Stomach smooth muscle (tissue), 2 donors: ENCODE results near the gene SLC10A7.

Experiments
- H3K27ac ChIP-seq: one replicate; pipeline ENCODE4 v1.7.0; 2013; ENCODE audit warnings: mild to moderate bottlenecking, low read length, inconsistent platforms
- H3K27me3 ChIP-seq, 2 donors: one replicate each; pipeline ENCODE4 v1.7.0; 2013; ENCODE audit warnings: low read length in 2 of 2; ENCODE audit not compliant: insufficient read depth in 2 of 2, control insufficient read depth in 1 of 2
- H3K36me3 ChIP-seq, 2 donors: one replicate each; pipeline ENCODE4 v1.7.0; 2013; ENCODE audit warnings: low read length in 2 of 2; ENCODE audit not compliant: control insufficient read depth in 2 of 2, insufficient read depth in 2 of 2
- H3K4me1 ChIP-seq: one replicate; pipeline ENCODE4 v1.7.0; 2013; ENCODE audit warnings: low read length; ENCODE audit not compliant: control insufficient read depth, insufficient read depth
- H3K4me3 ChIP-seq, 2 donors: one replicate each; pipeline ENCODE4 v1.7.0; 2013; ENCODE audit warnings: low read length in 2 of 2
- H3K9ac ChIP-seq, 2 donors: one replicate each; pipeline ENCODE4 v1.7.0; 2013; ENCODE audit warnings: low read length in 2 of 2, mild to moderate bottlenecking in 1 of 2
- H3K9me3 ChIP-seq, 2 donors: one replicate each; pipeline ENCODE4 v1.7.0; 2013; ENCODE audit warnings: low read length in 2 of 2; ENCODE audit not compliant: control insufficient read depth in 2 of 2
- donor health status: healthy.
- donor health status: Pancreatic carcinoma.

The SLC10A7 gene

GRCh38 chr4:146521541-146522097 is at the start of gene SLC10A7:
SLC10A7 (minus strand) TSS chr4:146521940; CDS start chr4:146521717, 223 bp downstream.
- Histone ChIP-seq H3K4me1 (peaks cover 11% of the 10 kb centered on the region), H3K27me3 (no peaks in the 10 kb centered on the region), H3K9ac (peak within 1 kb of the TSS; percentile 83 to 88), H3K4me3 (peak within 1 kb of the TSS; percentile 97 to 99), H3K36me3 (no peaks in the 10 kb centered on the region), H3K27ac (peak within 1 kb of the TSS; percentile 76), H3K9me3 (no peaks in the 10 kb centered on the region)

GRCh38 chr4:146567396-146567795 is 45.7 kb upstream of the SLC10A7 start:
- Histone ChIP-seq H3K4me1 (no peaks in the 10 kb centered on the region), H3K27ac (no peak overlapping the region), H3K27me3 (no peaks in the 10 kb centered on the region), H3K36me3 (no peaks in the 10 kb centered on the region), H3K9me3 (no peaks in the 10 kb centered on the region), H3K4me3 (no peak overlapping the region), H3K9ac (no peak overlapping the region)

- Histone ChIP-seq H3K27ac (no peak overlapping the region), H3K4me1 (no peaks in the 10 kb centered on the region), H3K27me3 (no peaks in the 10 kb centered on the region), H3K9ac (no peak overlapping the region), H3K36me3 (no peaks in the 10 kb centered on the region), H3K9me3 (no peaks in the 10 kb centered on the region), H3K4me3 (no peak overlapping the region)
Observed at GRCh38 chr4:146564492-146564891, 42.8 kb upstream of the SLC10A7 start.

DNA sequence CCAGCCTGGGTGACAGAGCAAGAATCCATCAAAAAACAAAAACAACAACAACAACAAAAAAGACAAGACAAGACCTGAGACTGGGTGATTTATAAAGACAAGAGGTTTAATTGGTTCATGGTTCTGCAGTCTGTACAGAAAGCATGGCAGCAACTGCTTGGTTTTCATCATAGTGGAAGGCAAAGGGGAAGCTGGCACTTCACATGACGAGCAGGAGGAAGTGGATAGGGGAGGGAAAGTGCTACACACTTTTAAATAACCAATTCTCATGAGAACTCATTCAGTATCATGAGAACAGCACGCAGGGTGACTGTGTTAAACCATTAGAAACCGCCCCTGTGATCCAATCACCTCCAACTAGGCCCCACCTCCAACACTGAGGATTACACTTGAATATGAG is 28.4 kb upstream of the SLC10A7 start:
- H3K27me3 ChIP-seq = no peaks in the 10 kb centered on the region
- no peak overlapping the region for H3K4me3 ChIP-seq
- H3K27ac ChIP-seq = no peak overlapping the region
- H3K36me3 ChIP-seq = no peaks in the 10 kb centered on the region
- H3K9me3 ChIP-seq = no peaks in the 10 kb centered on the region
- H3K9ac ChIP-seq = no peak overlapping the region
- no peaks in the 10 kb centered on the region for H3K4me1 ChIP-seq

- Histone ChIP-seq H3K9ac (no peak overlapping the region), H3K4me3 (no peak overlapping the region), H3K27ac (no peak overlapping the region), H3K9me3 (no peaks in the 10 kb centered on the region), H3K36me3 (no peaks in the 10 kb centered on the region), H3K4me1 (no peaks in the 10 kb centered on the region), H3K27me3 (no peaks in the 10 kb centered on the region)
Observed at GRCh38 chr4:146548443-146548842, 26.7 kb upstream of the SLC10A7 start.

DNA sequence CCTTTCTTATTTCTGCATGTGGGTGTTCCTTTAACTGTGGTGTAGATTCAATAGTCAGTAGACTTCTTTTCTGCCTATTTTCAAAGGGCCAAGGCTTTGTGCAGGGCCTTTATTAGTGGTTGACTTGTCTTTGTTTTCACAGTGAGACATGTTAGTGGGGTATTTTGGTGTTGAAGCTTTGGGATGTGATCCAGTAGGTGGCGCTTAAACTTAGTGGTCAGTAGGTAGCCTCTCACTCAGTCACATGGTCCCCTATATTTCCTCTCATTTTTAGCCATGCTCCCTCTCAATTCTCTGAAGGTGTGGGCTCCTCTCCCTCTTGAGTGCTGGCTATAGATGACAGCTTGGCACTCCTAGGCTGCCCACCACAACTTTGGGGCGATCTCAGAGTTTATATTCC is 23.4 kb upstream of the SLC10A7 start:
- H3K4me1 ChIP-seq = no peaks in the 10 kb centered on the region
- no peaks in the 10 kb centered on the region for H3K36me3 ChIP-seq
- no peak overlapping the region for H3K9ac ChIP-seq
- no peaks in the 10 kb centered on the region for H3K27me3 ChIP-seq
- H3K9me3 ChIP-seq = no peaks in the 10 kb centered on the region
- no peak overlapping the region for H3K4me3 ChIP-seq
- H3K27ac ChIP-seq = no peak overlapping the region

DNA sequence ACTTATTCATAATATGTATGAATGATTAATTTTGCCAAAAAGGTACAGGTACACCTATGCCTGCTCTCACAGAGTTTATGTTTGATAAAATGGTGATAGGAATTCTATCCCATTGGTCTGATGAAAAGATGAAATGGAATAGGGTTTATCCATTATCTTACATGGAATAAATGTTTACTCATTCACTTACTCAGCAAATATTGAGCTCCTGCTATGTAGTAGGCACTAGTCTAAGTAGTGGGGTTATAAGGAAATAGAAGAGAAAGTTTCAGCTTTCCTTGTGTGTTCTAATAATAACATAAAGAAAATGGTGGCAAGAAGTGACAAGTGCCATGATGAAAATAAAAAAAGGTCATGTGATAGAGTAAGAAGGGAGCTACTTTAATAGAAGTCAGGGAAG is 12.4 kb upstream of the SLC10A7 start:
- Histone ChIP-seq H3K36me3 (no peaks in the 10 kb centered on the region), H3K27me3 (no peaks in the 10 kb centered on the region), H3K9ac (no peak overlapping the region), H3K4me1 (no peaks in the 10 kb centered on the region), H3K4me3 (no peak overlapping the region), H3K9me3 (peaks cover 0 to 2% of the 10 kb centered on the region in 2 donors), H3K27ac (no peak overlapping the region)

DNA sequence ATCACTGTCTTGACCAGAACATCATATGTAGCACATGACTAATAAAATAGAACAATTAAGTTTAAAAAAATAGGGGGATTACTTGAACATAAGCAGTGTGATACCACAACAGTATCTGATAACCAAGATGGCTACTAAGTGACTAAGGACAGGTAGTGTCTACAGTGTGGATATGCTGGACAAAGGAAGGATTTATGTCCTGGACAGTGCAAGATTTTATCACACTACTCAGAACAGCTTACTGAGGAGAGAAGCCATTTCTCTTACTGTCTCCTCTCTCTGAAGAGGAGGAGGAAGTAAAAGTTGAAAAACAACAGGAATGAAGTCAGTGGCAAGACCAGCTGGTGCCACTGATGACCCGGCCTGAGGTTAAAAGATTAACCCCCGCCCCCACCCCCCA is 4.0 kb upstream of the SLC10A7 start:
- no peaks in the 10 kb centered on the region for H3K9me3 ChIP-seq
- H3K27ac ChIP-seq = no peak overlapping the region
- peaks cover 7% of the 10 kb centered on the region for H3K4me1 ChIP-seq
- no peaks in the 10 kb centered on the region for H3K27me3 ChIP-seq
- H3K9ac ChIP-seq = no peak overlapping the region
- no peak overlapping the region for H3K4me3 ChIP-seq
- no peaks in the 10 kb centered on the region for H3K36me3 ChIP-seq

- no peak overlapping the region for H3K4me3 ChIP-seq
- H3K27me3 ChIP-seq = no peaks in the 10 kb centered on the region
- peaks cover 11% of the 10 kb centered on the region for H3K4me1 ChIP-seq
- H3K9me3 ChIP-seq = no peaks in the 10 kb centered on the region
- no peaks in the 10 kb centered on the region for H3K36me3 ChIP-seq
- H3K27ac ChIP-seq = no peak overlapping the region
- no peak overlapping the region for H3K9ac ChIP-seq
Observed at GRCh38 chr4:146524663-146525062, 2.9 kb upstream of the SLC10A7 start.

GRCh38 chr4:146522869-146523205 is 1.1 kb upstream of the SLC10A7 start:
- H3K27ac ChIP-seq = peak overlapping the region; percentile 76
- no peaks in the 10 kb centered on the region for H3K27me3 ChIP-seq
- H3K36me3 ChIP-seq = no peaks in the 10 kb centered on the region
- H3K9me3 ChIP-seq = no peaks in the 10 kb centered on the region
- peak overlapping the region; percentile 83 to 88 for H3K9ac ChIP-seq
- H3K4me3 ChIP-seq = peak overlapping the region; percentile 97 to 99
- peaks cover 11% of the 10 kb centered on the region for H3K4me1 ChIP-seq

DNA sequence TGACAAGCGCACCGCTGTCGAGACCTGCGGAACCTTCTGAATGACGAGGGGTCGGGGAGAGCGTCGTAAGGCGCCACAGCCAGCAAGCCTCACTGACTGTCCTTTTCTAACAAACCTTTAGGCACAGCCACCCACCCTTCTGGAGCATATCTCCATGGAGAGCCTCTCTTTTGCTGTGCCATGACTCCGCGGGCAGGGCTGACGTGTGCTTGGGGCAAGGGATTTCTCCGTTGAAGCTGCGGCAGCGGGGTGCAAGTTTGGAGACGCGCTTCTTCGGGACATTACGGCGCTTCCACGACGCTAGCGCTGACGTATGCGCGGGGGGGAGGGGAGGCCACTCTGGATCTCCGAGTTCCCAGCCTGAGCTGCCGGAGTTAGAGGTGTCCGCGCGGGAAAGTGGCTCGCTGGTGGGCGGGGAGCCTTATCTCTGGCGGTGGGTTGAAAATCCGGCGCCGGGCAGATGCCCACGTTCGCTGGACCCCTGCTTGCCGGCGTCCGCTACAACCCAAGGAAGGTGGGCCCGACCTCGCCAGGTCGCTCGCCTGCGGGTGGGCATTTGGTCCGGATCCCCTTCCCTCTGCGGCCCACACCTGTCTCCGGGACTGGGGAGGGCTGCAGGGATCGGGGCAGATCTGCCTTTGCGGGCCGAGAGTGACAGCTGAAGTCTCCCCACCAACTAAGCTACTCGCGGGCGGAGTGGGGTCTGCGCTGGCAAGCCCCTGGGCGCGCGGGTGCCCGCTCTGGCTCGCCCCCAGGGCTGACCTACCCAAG is 543 bp upstream of the SLC10A7 start:
- H3K9ac ChIP-seq = peak overlapping the region; percentile 83 to 88
- no peaks in the 10 kb centered on the region for H3K27me3 ChIP-seq
- H3K9me3 ChIP-seq = no peaks in the 10 kb centered on the region
- H3K27ac ChIP-seq = peak overlapping the region; percentile 76
- no peaks in the 10 kb centered on the region for H3K36me3 ChIP-seq
- H3K4me1 ChIP-seq = peaks cover 11% of the 10 kb centered on the region
- peak overlapping the region; percentile 97 to 99 for H3K4me3 ChIP-seq
